HCT116 (cell line): ENCODE measurements around the gene ADGRV1. TPM values are rescaled to one million over a fixed set of nuclear protein-coding genes. Genes with fewer than 3 reads are reported as not detected.
A peak's percentile ranks its signal among the peaks of the same experiment; 100 is the strongest.

Source experiments
- ATAC-seq: fragments of 200-7000 bp; cut with Tn5 transposase; 2 replicates; pipeline ENCODE4 v1.9.1; 2020; ENCODE audit warnings: mild to moderate bottlenecking, moderate library complexity
- BruUV-seq: library from RNA; stranded (reverse); fragments of 400-500 nt; replicated peaks from 2 replicates; lab custom pipeline; 2021; lab: Mats Ljungman, UMichigan
- CTCF ChIA-PET: fragments of 300-600 bp; sonication (Branson Sonifier 250); formaldehyde crosslinking; loops from one replicate; lab custom pipeline; 2021; ENCODE audit warnings: antibody characterized with exemption; lab: Charles Lee
- POLR2A ChIA-PET: fragments of 300-600, 350-600 bp; sonication (Branson Sonifier 250); formaldehyde crosslinking; loops from one replicate; lab custom pipeline; 2021; ENCODE audit warnings: antibody characterized with exemption; lab: Charles Lee
- RAD21 ChIA-PET, 2 experiments: fragments of 300-600 bp; sonication (Branson Sonifier 250); formaldehyde crosslinking; loops; one replicate each; lab custom pipeline; 2023; ENCODE audit warnings: low total read pairs in 2 of 2; ENCODE audit not compliant: uncharacterized antibody in 2 of 2, unreplicated experiment in 2 of 2, low non-redundant PET in 1 of 2; lab: Charles Lee
- DNase-seq: peaks from one replicate; pipeline ENCODE4 v3.0.0-alpha.2; 2010; ENCODE audit warnings: low read depth, low spot score
- H2AFZ ChIP-seq: fragments of 200-600 bp; shearing (Covaris generic), sonication (generic); 2 replicates; pipeline ENCODE4 v1.6.1; 2017; ENCODE audit warnings: low read depth, mixed run types, mixed read lengths, antibody characterized with exemption, low read length; ENCODE audit not compliant: poor library complexity, severe bottlenecking
- H3K27ac ChIP-seq: 2 replicates; pipeline ENCODE4 v1.5.1; 2012; ENCODE audit warnings: low read depth, low read length
- H3K27me3 ChIP-seq: fragments of 200-600 bp; sonication (generic); 2 replicates; pipeline ENCODE4 v1.6.1; 2016; ENCODE audit warnings: mixed run types, low read length, mixed read lengths; ENCODE audit not compliant: insufficient read depth
- H3K36me3 ChIP-seq, 2 experiments: fragments of 200-500 bp in 1 of 2; fragments of 200-600 bp in 1 of 2; sonication (Bioruptor generic) in 1 of 2; sonication (generic) in 1 of 2; 2 replicates each; pipeline versions ENCODE4 v1.5.1 to v1.6.1; 2014 to 2016; ENCODE audit warnings: low read length in 2 of 2, inconsistent platforms in 1 of 2, mixed read lengths in 1 of 2, mixed run types in 1 of 2; ENCODE audit not compliant: insufficient read depth in 2 of 2, control insufficient read depth in 1 of 2
- H3K4me1 ChIP-seq, 2 experiments: fragments of 200-600 bp in 1 of 2; sonication (generic) in 1 of 2; 2 replicates each; pipeline versions ENCODE4 v1.5.1 to v1.6.1; 2012 to 2017; ENCODE audit warnings: low read length in 2 of 2, inconsistent platforms in 1 of 2, mild to moderate bottlenecking in 1 of 2, mixed read lengths in 1 of 2, mixed run types in 1 of 2, moderate library complexity in 1 of 2; ENCODE audit not compliant: insufficient read depth in 2 of 2, control insufficient read depth in 1 of 2
- H3K4me2 ChIP-seq: fragments of 200-600 bp; sonication (generic); 2 replicates; pipeline ENCODE4 v1.6.1; 2017; ENCODE audit warnings: mixed run types, low read length, mixed read lengths
- H3K4me3 ChIP-seq, 2 experiments: fragments of 200-600 bp in 1 of 2; sonication (generic) in 1 of 2; replicated peaks in 1 of 2; 2 replicates each; pipeline ENCODE4 v1.5.1; 2011 to 2016; ENCODE audit warnings: low read length in 2 of 2, control low read depth in 1 of 2, low read depth in 1 of 2, mild to moderate bottlenecking in 1 of 2, mixed read lengths in 1 of 2, mixed run types in 1 of 2
- H3K79me2 ChIP-seq: fragments of 200-600 bp; sonication (generic); 2 replicates; pipeline ENCODE4 v1.6.1; 2017; ENCODE audit warnings: mild to moderate bottlenecking, mixed run types, low read length, moderate library complexity, mixed read lengths; ENCODE audit not compliant: insufficient read depth
- H3K9ac ChIP-seq: fragments of 200-600 bp; sonication (generic); 2 replicates; pipeline ENCODE4 v1.6.1; 2016; ENCODE audit warnings: low read length, mixed read lengths
- H3K9me2 ChIP-seq: fragments of 200-600 bp; sonication (generic), shearing (Covaris generic); 2 replicates; pipeline ENCODE4 v1.6.1; 2017; ENCODE audit warnings: mixed run types, mild to moderate bottlenecking, moderate library complexity; ENCODE audit not compliant: insufficient read depth
- H3K9me3 ChIP-seq, 2 experiments: fragments of 200-500 bp in 1 of 2; fragments of 200-600 bp in 1 of 2; sonication (Bioruptor generic) in 1 of 2; sonication (generic) in 1 of 2; 2 replicates each; pipeline ENCODE4 v1.6.1; 2014 to 2017; ENCODE audit warnings: low read length in 2 of 2, mixed read lengths in 2 of 2, inconsistent platforms in 1 of 2, low read depth in 1 of 2, mild to moderate bottlenecking in 1 of 2, mixed run types in 1 of 2, moderate library complexity in 1 of 2; ENCODE audit not compliant: control insufficient read depth in 1 of 2, insufficient read depth in 1 of 2
- H4K20me1 ChIP-seq: fragments of 200-600 bp; sonication (generic), shearing (Covaris generic); 2 replicates; pipeline ENCODE4 v1.6.1; 2017; ENCODE audit warnings: mixed run types, mild to moderate bottlenecking, moderate library complexity; ENCODE audit not compliant: insufficient read depth
- CBX3 ChIP-seq: IDR thresholded peaks from 2 replicates; pipeline ENCODE4 v1.6.1; 2012; ENCODE audit warnings: low read depth
- CEBPB ChIP-seq: IDR thresholded peaks from 2 replicates; pipeline ENCODE4 v1.6.1; 2012; ENCODE audit warnings: low read depth
- CTCF ChIP-seq, 3 experiments: fragments of 200-600 bp in 1 of 3; sonication (generic) in 1 of 3; IDR thresholded peaks in 2 of 3; conservative IDR thresholded peaks in 1 of 3; 2 replicates each; pipeline ENCODE4 v1.5.1; 2012 to 2017; ENCODE audit warnings: low read depth in 2 of 3, low read length in 2 of 3, antibody characterized with exemption in 1 of 3, borderline replicate concordance in 1 of 3, control low read depth in 1 of 3, mild to moderate bottlenecking in 1 of 3, mixed read lengths in 1 of 3, mixed run types in 1 of 3, moderate library complexity in 1 of 3; ENCODE audit not compliant: insufficient read depth in 1 of 3
- EZH2 ChIP-seq: fragments of 200-600 bp; sonication (generic); IDR thresholded peaks from 2 replicates; pipeline ENCODE4 v1.6.1; 2017; ENCODE audit warnings: antibody characterized with exemption, mixed run types
- EZH2phosphoT487 ChIP-seq: fragments of 200-600 bp; IDR thresholded peaks from 2 replicates; pipeline ENCODE4 v1.6.1; 2018; ENCODE audit warnings: antibody characterized with exemption, borderline replicate concordance
- FOSL1 ChIP-seq: IDR thresholded peaks from 2 replicates; pipeline ENCODE4 v1.6.1; 2012; ENCODE audit warnings: low read depth
- JUND ChIP-seq: IDR thresholded peaks from 2 replicates; pipeline ENCODE4 v1.6.1; 2012
- POLR2A ChIP-seq: IDR thresholded peaks from 2 replicates; pipeline ENCODE4 v1.7.0; 2011; ENCODE audit warnings: borderline replicate concordance; ENCODE audit not compliant: insufficient read depth, insufficient read length; ENCODE audit errors: extremely low read depth
- POLR2AphosphoS5 ChIP-seq: IDR thresholded peaks from 2 replicates; pipeline ENCODE4 v1.6.1; 2011; ENCODE audit warnings: mild to moderate bottlenecking, low read depth, low read length, moderate library complexity
- SRF ChIP-seq: IDR thresholded peaks from 2 replicates; pipeline ENCODE4 v1.6.1; 2012; ENCODE audit warnings: low read depth
- ZFX ChIP-seq: fragments of 450-650 bp; IDR thresholded peaks from 2 replicates; pipeline ENCODE4 v1.6.1; 2017
- intact Hi-C: fragments of 100-400 bp; cut with micrococcal nuclease; formaldehyde crosslinking; loops from 2 replicates; pipeline ENCODE4 v1.10.0; 2022
- total RNA-seq: library from RNA; stranded (reverse); gene quantifications from one replicate; pipeline ENCODE4 v1.2.1, GENCODE V29; 2021; ENCODE audit not compliant: unreplicated experiment

The ADGRV1 gene
- total RNA-seq, 1 experiment from 2014 or later, result 6.0 TPM

GRCh38 chr5:90878549-90879196, 320.1 kb downstream of the ADGRV1 start (continued):
- TF ChIP-seq EZH2 (no peak), JUND (peak; percentile 28; the same call in 1 of the 2 replicates), CEBPB (no peak)

- no peaks in the 10 kb centered on the region for H4K20me1 ChIP-seq
- peaks cover 0 to 6% of the 10 kb centered on the region in 2 experiments; a peak in 1 of 4 replicates for H3K4me1 ChIP-seq
- H3K4me3 ChIP-seq, result no peak overlapping the region
- H3K27ac ChIP-seq, result no peak overlapping the region
- ChIA-PET RAD21 (no interaction called here), CTCF (no interaction called here), POLR2A (no interaction called here)
- BruUV-seq, result no TSS peak
- no peaks in the 10 kb centered on the region for H3K79me2 ChIP-seq
- H3K9me2 ChIP-seq, result no peaks in the 10 kb centered on the region
- H3K4me2 ChIP-seq, result no peak overlapping the region
- H3K9ac ChIP-seq, result no peak overlapping the region
- DNase-seq (no peak), ATAC-seq (no peak)
- no peaks in the 10 kb centered on the region for H3K9me3 ChIP-seq
- H3K27me3 ChIP-seq, result no peaks in the 10 kb centered on the region
- intact Hi-C loops, result no loop called here
- TF ChIP-seq POLR2A, result no peak
- no peak for TF ChIP-seq CBX3
- no peak overlapping the region for H2AFZ ChIP-seq
- H3K36me3 ChIP-seq, result no peaks in the 10 kb centered on the region
These were observed 323.1 kb downstream of the ADGRV1 start for GRCh38 chr5:90881626-90882150.

GRCh38 chr5:90882448-90882847, 323.9 kb downstream of the ADGRV1 start:
- H3K9me3 ChIP-seq, result no peaks in the 10 kb centered on the region
- TF ChIP-seq POLR2AphosphoS5, result no peak
- no peak for TF ChIP-seq CTCF (IDR thresholded peaks at IDR 0.05 in 2 of 3, conservative IDR thresholded peaks at IDR 0.05 in 1 of 3; ENCODE audit: borderline replicate concordance in 1 of 3, insufficient read depth in 1 of 3, low read depth in 2 of 3, low read length in 2 of 3)
- TF ChIP-seq EZH2, result no peak
- no peak for TF ChIP-seq SRF
- TF ChIP-seq EZH2phosphoT487, result no peak
- no peak for TF ChIP-seq CEBPB
- no peak for TF ChIP-seq ZFX
- TF ChIP-seq FOSL1, result no peak
- TF ChIP-seq, all 23 proteins: peak for 0
- Histone ChIP-seq H4K20me1 (no peaks in the 10 kb centered on the region), H3K4me2 (no peak overlapping the region), H3K27ac (no peak overlapping the region), H3K36me3 (no peaks in the 10 kb centered on the region), H3K4me1 (peaks cover 0 to 6% of the 10 kb centered on the region in 2 experiments; a peak in 1 of 4 replicates), H3K9ac (no peak overlapping the region), H3K79me2 (no peaks in the 10 kb centered on the region), H3K4me3 (no peak overlapping the region), H2AFZ (no peak overlapping the region), H3K9me2 (no peaks in the 10 kb centered on the region), H3K27me3 (no peaks in the 10 kb centered on the region)
- ChIA-PET POLR2A (no interaction called here), RAD21 (no interaction called here), CTCF (no interaction called here)
- ATAC-seq (no peak), DNase-seq (no peak)
- no TSS peak for BruUV-seq
- intact Hi-C loops, result no loop called here
